ENCODE data around the gene MCFD2.

Gene MCFD2

GRCh38 chr2:46858702-46859090 lies 56.9 kb downstream of the MCFD2 start:
- in situ Hi-C loops (cut with MboI; ENCODE audit: low pct_unique_long_range_greater_than_20kb, low sequenced_read_pairs): no loop called here
- no peak for DNase-seq

GRCh38 chr2:46857871-46858701 lies 57.5 kb downstream of the MCFD2 start:
- no peak for DNase-seq
- in situ Hi-C loops (cut with MboI; ENCODE audit: low pct_unique_long_range_greater_than_20kb, low sequenced_read_pairs): no loop called here

- in situ Hi-C loops (cut with MboI; ENCODE audit: low pct_unique_long_range_greater_than_20kb, low sequenced_read_pairs): no loop called here
Observed at GRCh38 chr2:46856336-46856735, 59.3 kb downstream of the MCFD2 start.

GRCh38 chr2:46855805-46856204 lies 59.8 kb downstream of the MCFD2 start:
- no peak for DNase-seq
- in situ Hi-C loops (cut with MboI; ENCODE audit: low pct_unique_long_range_greater_than_20kb, low sequenced_read_pairs): no loop called here

More at GRCh38 chr2:46856336-46856735, 59.3 kb downstream of the MCFD2 start:
- no peak for DNase-seq

GRCh38 chr2:46854260-46854659 lies 61.3 kb downstream of the MCFD2 start:
- in situ Hi-C loops (cut with MboI; ENCODE audit: low pct_unique_long_range_greater_than_20kb, low sequenced_read_pairs): no loop called here
- no peak for DNase-seq

GRCh38 chr2:46852598-46852997 lies 63.0 kb downstream of the MCFD2 start:
- in situ Hi-C loops (cut with MboI; ENCODE audit: low pct_unique_long_range_greater_than_20kb, low sequenced_read_pairs): no loop called here
- DNase-seq: no peak

- in situ Hi-C loops (cut with MboI; ENCODE audit: low pct_unique_long_range_greater_than_20kb, low sequenced_read_pairs): no loop called here
- no peak for DNase-seq
Observed at GRCh38 chr2:46852124-46852523, 63.5 kb downstream of the MCFD2 start.

All from KBM-7 (cell line).